IMR-90 (cell line): ENCODE data around the gene LAMB2. TPM values are rescaled to one million over a fixed set of nuclear protein-coding genes. Genes with fewer than 3 reads are reported as not detected.

Experiments used
- ATAC-seq: fragments of 200-7000 bp; cut with Tn5 transposase; 2 replicates; pipeline ENCODE4 v1.9.1; 2020; ENCODE audit warnings: low read depth, mild to moderate bottlenecking, moderate library complexity
- BruUV-seq: library from RNA; stranded (reverse); fragments of 400-500 nt; replicated peaks from 2 replicates; lab custom pipeline; 2021; lab: Mats Ljungman, UMichigan
- CTCF ChIA-PET: fragments of 300-600 bp; formaldehyde crosslinking; extraction: SDS; loops from one replicate; lab custom pipeline; 2021; ENCODE audit warnings: antibody characterized with exemption; lab: Yijun Ruan, JAX
- POLR2A ChIA-PET: fragments of 300-600 bp; sonication (Branson Sonifier 250); formaldehyde crosslinking; loops from one replicate; lab custom pipeline; 2022; ENCODE audit warnings: antibody characterized with exemption; ENCODE audit not compliant: unreplicated experiment; lab: Charles Lee
- DNase-seq: peaks from one replicate; pipeline ENCODE4 v3.0.0; 2013
- H2AFZ ChIP-seq: replicated peaks from 2 replicates; pipeline ENCODE3; 2013; ENCODE audit warnings: low read length, mild to moderate bottlenecking; ENCODE audit not compliant: poor library complexity
- H2AK5ac ChIP-seq: 2 replicates; pipeline ENCODE4 v1.6.1; 2013; ENCODE audit warnings: low read depth, low read length, inconsistent platforms
- H2AK9ac ChIP-seq: replicated peaks from 2 replicates; pipeline ENCODE3; 2013; ENCODE audit warnings: mild to moderate bottlenecking, low read depth, low read length, moderate library complexity; ENCODE audit not compliant: poor library complexity
- H2BK120ac ChIP-seq: 2 replicates; pipeline ENCODE4 v1.6.1; 2013; ENCODE audit warnings: low read depth, low read length, inconsistent platforms
- H2BK15ac ChIP-seq: 3 replicates; pipeline ENCODE4 v1.6.1; 2013; ENCODE audit warnings: low read depth, low read length, inconsistent platforms
- H2BK20ac ChIP-seq: 2 replicates; pipeline ENCODE4 v1.6.1; 2013; ENCODE audit warnings: low read depth, mild to moderate bottlenecking, inconsistent platforms, low read length, moderate library complexity
- H2BK5ac ChIP-seq: 2 replicates; pipeline ENCODE4 v1.6.1; 2013; ENCODE audit warnings: mild to moderate bottlenecking, low read depth, low read length, inconsistent platforms; ENCODE audit not compliant: poor library complexity, severe bottlenecking
- H3K14ac ChIP-seq: replicated peaks from 2 replicates; pipeline ENCODE4 v1.6.1; 2013; ENCODE audit warnings: low read depth, low read length, inconsistent platforms
- H3K18ac ChIP-seq: 2 replicates; pipeline ENCODE4 v1.6.1; 2013; ENCODE audit warnings: low read depth, low read length, control low read depth
- H3K23ac ChIP-seq: 2 replicates; pipeline ENCODE4 v1.6.1; 2013; ENCODE audit warnings: low read depth, low read length, inconsistent platforms
- H3K27ac ChIP-seq: 2 replicates; pipeline ENCODE4 v1.5.1; 2013; ENCODE audit warnings: mild to moderate bottlenecking, control low read depth, low read length; ENCODE audit not compliant: insufficient read depth
- H3K27me3 ChIP-seq: 2 replicates; pipeline ENCODE4 v1.6.1; 2013; ENCODE audit warnings: low read length; ENCODE audit not compliant: control insufficient read depth, insufficient read depth
- H3K36me3 ChIP-seq: 2 replicates; pipeline ENCODE4 v1.6.1; 2013; ENCODE audit warnings: low read length, mixed read lengths; ENCODE audit not compliant: control insufficient read depth, insufficient read depth
- H3K4ac ChIP-seq: 2 replicates; pipeline ENCODE4 v1.6.1; 2013; ENCODE audit warnings: low read depth, low read length, inconsistent platforms
- H3K4me1 ChIP-seq: 2 replicates; pipeline ENCODE4 v1.6.1; 2013; ENCODE audit warnings: low read length, mixed read lengths; ENCODE audit not compliant: control insufficient read depth, insufficient read depth
- H3K4me2 ChIP-seq: 2 replicates; pipeline ENCODE4 v1.6.1; 2013; ENCODE audit warnings: low read depth, mild to moderate bottlenecking, control low read depth, low read length, moderate library complexity
- H3K4me3 ChIP-seq: 2 replicates; pipeline ENCODE4 v1.5.1; 2013; ENCODE audit warnings: low read depth, mild to moderate bottlenecking, control low read depth, low read length, moderate library complexity; ENCODE audit not compliant: insufficient read depth
- H3K56ac ChIP-seq: 2 replicates; pipeline ENCODE4 v1.6.1; 2013; ENCODE audit warnings: low read length, inconsistent platforms; ENCODE audit not compliant: insufficient read depth; ENCODE audit errors: extremely low read depth
- H3K79me1 ChIP-seq, 2 experiments: 2 replicates each; pipeline ENCODE4 v1.6.1; 2013; ENCODE audit warnings: low read length in 2 of 2, inconsistent platforms in 1 of 2, low read depth in 1 of 2
- H3K9ac ChIP-seq: 2 replicates; pipeline ENCODE4 v1.6.1; 2013; ENCODE audit warnings: low read depth, low read length, control low read depth
- H3K9me1 ChIP-seq: 2 replicates; pipeline ENCODE4 v1.6.1; 2013; ENCODE audit warnings: low read length, inconsistent platforms; ENCODE audit not compliant: insufficient read depth
- H3K9me3 ChIP-seq: 2 replicates; pipeline ENCODE4 v1.6.1; 2013; ENCODE audit warnings: low read length; ENCODE audit not compliant: control insufficient read depth, insufficient read depth
- H4K20me1 ChIP-seq: 2 replicates; pipeline ENCODE4 v1.6.1; 2013; ENCODE audit warnings: low read length, inconsistent platforms; ENCODE audit not compliant: insufficient read depth
- H4K5ac ChIP-seq: 2 replicates; pipeline ENCODE4 v1.6.1; 2013; ENCODE audit warnings: mild to moderate bottlenecking, low read depth, low read length, control low read depth
- H4K8ac ChIP-seq, 2 experiments: 2 replicates each; pipeline ENCODE4 v1.6.1; 2013; ENCODE audit warnings: low read depth in 2 of 2, low read length in 2 of 2, control low read depth in 1 of 2, inconsistent platforms in 1 of 2
- H4K91ac ChIP-seq: 2 replicates; pipeline ENCODE4 v1.6.1; 2013; ENCODE audit warnings: low read depth, low read length, inconsistent platforms; ENCODE audit not compliant: insufficient read depth
- FOS ChIP-seq: fragments of 150-350 bp; IDR thresholded peaks from 2 replicates; pipeline ENCODE4 v1.6.1; 2016; ENCODE audit warnings: low read depth, low read length
- MAFK ChIP-seq: IDR thresholded peaks from 2 replicates; pipeline ENCODE4 v1.6.1; 2012; ENCODE audit warnings: low read depth, low read length, improper control_type of control experiment
- MXI1 ChIP-seq: IDR thresholded peaks from 2 replicates; pipeline ENCODE4 v1.6.1; 2012; ENCODE audit warnings: low read depth, mild to moderate bottlenecking, low read length, moderate library complexity, borderline replicate concordance
- RAD21 ChIP-seq: IDR thresholded peaks from 2 replicates; pipeline ENCODE4 v1.6.1; 2012; ENCODE audit warnings: low read length, improper control_type of control experiment
- SMC3 ChIP-seq: fragments of 150-350 bp; IDR thresholded peaks from 2 replicates; pipeline ENCODE4 v1.6.1; 2016; ENCODE audit warnings: low read depth, mild to moderate bottlenecking, antibody characterized with exemption, low read length, moderate library complexity
- USF2 ChIP-seq: fragments of 150-350 bp; IDR thresholded peaks from 2 replicates; pipeline ENCODE4 v1.6.1; 2017; ENCODE audit warnings: mild to moderate bottlenecking, antibody characterized with exemption, low read length, low read depth
- WGBS, 2 experiments: methylation state at CpG; one replicate each; pipeline versions ENCODE4 v1.1.5 to v1.1.7; 2013; ENCODE audit warnings: missing lambda C conversion rate in 2 of 2; ENCODE audit not compliant: insufficient read length in 1 of 2; ENCODE audit errors: extremely low coverage in 2 of 2; 5-methylcytosine and 5-hydroxymethylcytosine counted together
- dilution Hi-C: fragments of 300-500 bp; cut with HindIII; formaldehyde crosslinking; loops from one replicate; pipeline ENCODE4 v1.14.3; 2018; ENCODE audit warnings: low sequenced_read_pairs; ENCODE audit not compliant: unreplicated experiment
- in situ Hi-C: fragments of 300-500 bp; cut with MboI; formaldehyde crosslinking; loops from 3 replicates; pipeline ENCODE4 v1.14.3; 2019; ENCODE audit warnings: low sequenced_read_pairs, inconsistent platforms, mixed read lengths
- intact Hi-C: fragments of 100-400 bp; cut with micrococcal nuclease; formaldehyde crosslinking; loops from 2 replicates; pipeline ENCODE4 v1.10.0; 2022
- polyA plus RNA-seq, 3 experiments: library from polyadenylated mRNA; depleted of rRNA; stranded (reverse); fragments of >200 nt; gene quantifications; 2 replicates each; pipeline ENCODE4 v1.2.3, GENCODE V29; 2012; ENCODE audit warnings: low replicate concordance in 1 of 3
- total RNA-seq: library from RNA; depleted of rRNA; stranded (reverse); fragments of >200 nt; gene quantifications from 2 replicates; pipeline ENCODE4 v1.2.3, GENCODE V29; 2012

LAMB2 gene
- total and polyA plus RNA-seq, 2 of the 4 experiments (the other 2 are of a cell fraction) = 213 to 570 TPM

- Histone ChIP-seq H3K56ac (no peak overlapping the region), H2BK120ac (no peak overlapping the region), H2BK20ac (no peak overlapping the region), H3K23ac (no peak overlapping the region), H2BK15ac (no peak overlapping the region), H2AK5ac (no peak overlapping the region), H4K20me1 (peaks cover 8% of the 10 kb centered on the region; the same call in 1 of the 2 replicates), H3K9me3 (no peaks in the 10 kb centered on the region), H2AFZ (no peak overlapping the region), H3K36me3 (peaks cover 25% of the 10 kb centered on the region), H3K4ac (no peak overlapping the region), H2AK9ac (no peak overlapping the region), H3K4me2 (no peak overlapping the region), H4K91ac (no peak overlapping the region), H3K4me1 (peaks cover 9% of the 10 kb centered on the region), H3K18ac (no peak overlapping the region), H3K9me1 (peaks cover 32% of the 10 kb centered on the region), H3K4me3 (no peak overlapping the region), H3K79me1 (peaks cover 37 to 64% of the 10 kb centered on the region in 2 experiments), H4K8ac (no peak overlapping the region), H3K14ac (no peak overlapping the region), H3K9ac (no peak overlapping the region), H2BK5ac (no peak overlapping the region), H4K5ac (no peak overlapping the region), H3K27ac (no peak overlapping the region), H3K27me3 (no peaks in the 10 kb centered on the region)
- BruUV-seq = no TSS peak
- ATAC-seq (no peak), DNase-seq (no peak)
- 100% methylated on average over 4 of the region's 8 CpGs; no CpG with 5 or more reads in 1 of the 2 experiments for WGBS, 2 experiments
- TF ChIP-seq USF2 = no peak
- no peak for TF ChIP-seq RAD21
- TF ChIP-seq MXI1 = no peak
- no peak for TF ChIP-seq SMC3
- TF ChIP-seq FOS = no peak
- TF ChIP-seq MAFK = no peak
- in situ Hi-C loops = loop anchor here (25.0 kb wide), 1 partner anchor 274 kb away; the partner anchor contains the start of gene NICN1
- dilution Hi-C loops = no loop called here
- ChIA-PET CTCF (no interaction called here), POLR2A (no interaction called here)
- intact Hi-C loops = no loop called here
Measured at GRCh38 chr3:49163609-49164008, 30.8 kb upstream of the LAMB2 start.
